Epidermal melanocyte (primary cell): ENCODE data around the gene SMIM35.

Experiments used
- DNase-seq: peaks from one replicate; pipeline ENCODE4 v3.0.0; 2011; ENCODE audit warnings: low spot score; ENCODE audit not compliant: insufficient read length

SMIM35 gene

GRCh38 chr11:118059246-118059940 is 27.4 kb downstream of the SMIM35 start:
- DNase-seq = no peak

GRCh38 chr11:118058311-118059245 is 28.2 kb downstream of the SMIM35 start:
- DNase-seq = no peak

- no peak for DNase-seq
Observed at GRCh38 chr11:118057251-118058145, 29.3 kb downstream of the SMIM35 start.

- no peak for DNase-seq
Observed at GRCh38 chr11:118056806-118057205, 30.0 kb downstream of the SMIM35 start.

GRCh38 chr11:118055966-118056365 is 30.8 kb downstream of the SMIM35 start:
- no peak for DNase-seq

- DNase-seq = no peak
Observed at GRCh38 chr11:118054712-118055640, 31.8 kb downstream of the SMIM35 start.

GRCh38 chr11:118052581-118053206 is 34.1 kb downstream of the SMIM35 start:
- no peak for DNase-seq

- no peak for DNase-seq
Observed at GRCh38 chr11:118051611-118052461, 34.9 kb downstream of the SMIM35 start.

- DNase-seq = no peak
Observed at GRCh38 chr11:118051136-118051610, 35.6 kb downstream of the SMIM35 start.

- no peak for DNase-seq
Observed at GRCh38 chr11:118050208-118050891, 36.4 kb downstream of the SMIM35 start.

GRCh38 chr11:118049771-118050170 is 37.0 kb downstream of the SMIM35 start:
- no peak for DNase-seq

GRCh38 chr11:118048472-118049370 is 38.0 kb downstream of the SMIM35 start:
- no peak for DNase-seq

GRCh38 chr11:118047749-118048148 is 39.0 kb downstream of the SMIM35 start:
- no peak for DNase-seq

GRCh38 chr11:118046964-118047700 is 39.6 kb downstream of the SMIM35 start:
- DNase-seq = no peak

- DNase-seq = no peak
Observed at GRCh38 chr11:118046051-118046963, 40.5 kb downstream of the SMIM35 start.
